ENCODE results near the gene MEGF11.

DNA sequence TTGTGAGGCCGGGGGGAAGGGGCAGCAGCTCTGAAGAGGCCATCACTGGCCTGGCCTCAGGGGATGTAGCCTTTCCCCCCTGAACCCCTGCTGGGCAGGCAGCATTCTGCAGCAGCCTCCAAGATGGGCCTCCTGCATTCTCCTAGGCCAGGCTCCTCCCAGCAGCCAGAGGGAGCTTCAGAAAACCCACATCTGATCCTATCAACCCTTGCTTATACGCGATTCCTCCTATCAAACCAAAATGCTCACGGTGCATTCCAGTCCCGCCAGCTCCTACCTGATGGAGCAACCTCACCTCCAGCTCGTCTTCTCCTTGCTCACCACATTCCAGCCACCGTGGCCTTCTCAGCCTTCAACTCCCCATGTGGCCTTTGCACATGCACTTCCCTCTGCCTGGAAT, 85.7 kb downstream of the MEGF11 start:
- TF ChIP-seq CTCF (IDR thresholded peaks at IDR 0.05) (no peak), POLR2A (IDR thresholded peaks at IDR 0.05) (no peak)

Measured in uterus (tissue), 2 donors.